ENCODE measurements around the gene NANS.
"Not testable (repeated sequence)": the region's sequence is repeated elsewhere in the genome, so short reads cannot be mapped to it uniquely, and the experiment has no call there.

The NANS gene

DNA sequence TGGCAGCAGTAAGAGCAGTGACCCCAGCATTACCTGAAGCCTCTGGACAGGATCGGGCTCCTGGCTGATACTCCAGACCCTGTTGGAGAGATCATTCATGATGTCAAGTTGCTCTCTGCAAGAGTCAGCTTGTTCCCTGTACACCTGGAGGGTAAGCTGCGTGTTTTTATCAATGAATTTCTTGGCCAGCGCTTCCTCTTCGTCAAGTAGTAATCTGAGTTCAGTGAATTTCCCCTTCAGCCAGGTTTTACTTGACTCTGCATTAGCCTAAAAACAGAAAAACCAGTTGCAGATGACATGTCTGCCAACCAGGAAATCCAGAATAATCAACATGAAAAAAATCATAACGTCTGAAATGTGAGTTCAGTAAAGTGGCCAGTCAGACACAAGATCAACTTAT is 43.4 kb downstream of the NANS start:
- in situ Hi-C loops (cut with HindIII; ENCODE audit: low sequenced_read_pairs): no loop called here

- in situ Hi-C loops (cut with HindIII; ENCODE audit: low sequenced_read_pairs): no loop called here
Measured at GRCh38 chr9:98100456-98100855, 43.9 kb downstream of the NANS start.

GRCh38 chr9:98101416-98101815 is 44.9 kb downstream of the NANS start:
- in situ Hi-C loops (cut with HindIII; ENCODE audit: low sequenced_read_pairs): no loop called here

DNA sequence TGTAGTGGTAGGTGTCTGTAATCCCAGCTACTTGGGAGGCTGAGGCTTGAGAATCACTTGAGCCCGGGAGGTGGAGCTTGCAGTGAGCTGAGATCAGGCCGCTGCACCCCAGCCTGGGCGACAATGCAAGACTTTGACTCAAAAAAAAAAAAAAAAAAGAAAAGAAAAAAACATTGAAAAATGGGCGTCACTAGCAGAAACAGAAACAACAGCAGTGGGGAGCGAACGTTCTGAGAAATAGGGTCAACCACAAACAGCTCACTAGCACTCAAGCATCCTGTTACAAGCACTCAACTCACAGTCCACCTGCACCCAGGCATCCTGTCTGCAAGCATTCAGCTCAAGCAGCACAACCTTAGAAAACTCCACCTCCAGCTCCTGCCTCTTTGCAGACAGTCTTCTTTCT is 45.3 kb downstream of the NANS start:
- in situ Hi-C loops (cut with HindIII; ENCODE audit: low sequenced_read_pairs): no loop called here

GRCh38 chr9:98104445-98104881 is 47.9 kb downstream of the NANS start:
- in situ Hi-C loops (cut with HindIII; ENCODE audit: low sequenced_read_pairs): no loop called here

GRCh38 chr9:98105006-98105405 is 48.5 kb downstream of the NANS start:
- in situ Hi-C loops (cut with HindIII; ENCODE audit: low sequenced_read_pairs): no loop called here

- in situ Hi-C loops (cut with HindIII; ENCODE audit: low sequenced_read_pairs): no loop called here
Measured at GRCh38 chr9:98107926-98108325, 51.4 kb downstream of the NANS start.

DNA sequence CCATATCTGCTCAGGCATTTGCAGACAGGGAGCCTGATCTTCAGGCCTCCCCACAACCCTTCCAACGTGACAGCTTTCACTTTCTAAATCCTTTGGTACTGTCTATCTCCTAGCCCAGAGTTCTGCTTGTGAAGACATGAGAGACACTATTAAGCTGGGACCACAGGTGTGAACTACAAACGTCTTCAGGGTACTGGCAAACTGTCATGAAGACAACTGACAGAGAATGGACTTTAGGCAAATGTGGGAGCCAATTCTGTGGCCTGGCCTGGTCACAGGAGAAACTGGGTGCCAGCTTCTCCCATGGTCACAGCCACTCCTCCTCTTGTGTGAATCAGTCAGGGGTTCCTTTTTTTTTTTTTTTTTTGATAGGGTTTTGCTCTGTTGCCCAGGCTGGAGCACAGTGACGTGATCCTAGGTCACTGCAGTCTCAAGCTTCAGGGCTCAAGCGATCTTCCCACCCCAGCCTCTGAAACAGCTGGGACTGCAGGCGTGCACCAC is 52.0 kb downstream of the NANS start:
- in situ Hi-C loops (cut with HindIII; ENCODE audit: low sequenced_read_pairs): no loop called here

- in situ Hi-C loops (cut with HindIII; ENCODE audit: low sequenced_read_pairs): no loop called here
Measured at GRCh38 chr9:98109052-98109451, 52.5 kb downstream of the NANS start.

DNA sequence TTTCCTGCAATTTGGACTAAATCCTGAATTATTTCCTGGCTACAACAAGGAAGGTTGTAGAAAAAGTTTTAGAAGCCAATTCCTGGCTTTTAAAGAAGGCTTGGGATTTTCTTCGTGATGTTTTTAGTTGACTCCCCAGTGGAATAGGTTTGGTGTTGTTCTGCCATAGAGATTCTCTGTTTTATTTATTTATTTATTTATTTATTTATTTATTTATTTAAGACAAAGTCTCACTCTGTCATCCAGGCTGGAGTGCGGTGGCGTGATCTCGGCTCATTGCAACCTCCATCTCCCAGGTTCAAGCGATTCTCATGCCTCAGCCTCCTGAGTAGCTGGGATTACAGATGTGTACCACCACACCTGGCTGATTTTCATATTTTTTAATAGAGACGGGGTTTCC is 60.6 kb downstream of the NANS start:
- in situ Hi-C loops (cut with HindIII; ENCODE audit: low sequenced_read_pairs): not testable (repeated sequence)

- in situ Hi-C loops (cut with HindIII; ENCODE audit: low sequenced_read_pairs): no loop called here
Measured at GRCh38 chr9:98117984-98118639, 61.6 kb downstream of the NANS start.

- in situ Hi-C loops (cut with HindIII; ENCODE audit: low sequenced_read_pairs): no loop called here
Measured at GRCh38 chr9:98118640-98119601, 62.4 kb downstream of the NANS start, which contains the start of gene TRIM14. Gene TRIM14, minus strand, starts transcription at chr9:98119222. Its CDS starts 34 bp downstream, at chr9:98119188.

GRCh38 chr9:98120476-98120875 is 63.9 kb downstream of the NANS start:
- in situ Hi-C loops (cut with HindIII; ENCODE audit: low sequenced_read_pairs): no loop called here

DNA sequence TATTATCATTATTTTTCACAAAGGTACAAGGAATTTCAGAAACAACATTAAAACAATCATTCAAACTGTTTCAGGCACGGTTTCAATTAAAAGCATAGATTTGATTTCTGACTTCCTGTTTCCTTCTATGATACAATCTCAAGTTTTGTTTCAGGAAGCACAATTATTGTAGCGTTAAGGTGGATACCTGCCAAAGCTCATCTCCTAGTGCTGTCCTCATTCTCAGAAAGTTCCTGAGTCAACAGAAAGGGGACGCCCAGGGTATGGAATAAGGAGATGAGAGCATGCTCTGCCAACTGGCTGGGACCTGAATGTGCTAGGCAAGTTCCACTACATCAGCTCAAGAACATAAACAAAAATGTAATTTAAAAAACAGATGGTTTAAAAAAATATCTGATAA is 64.5 kb downstream of the NANS start:
- in situ Hi-C loops (cut with HindIII; ENCODE audit: low sequenced_read_pairs): no loop called here

DNA sequence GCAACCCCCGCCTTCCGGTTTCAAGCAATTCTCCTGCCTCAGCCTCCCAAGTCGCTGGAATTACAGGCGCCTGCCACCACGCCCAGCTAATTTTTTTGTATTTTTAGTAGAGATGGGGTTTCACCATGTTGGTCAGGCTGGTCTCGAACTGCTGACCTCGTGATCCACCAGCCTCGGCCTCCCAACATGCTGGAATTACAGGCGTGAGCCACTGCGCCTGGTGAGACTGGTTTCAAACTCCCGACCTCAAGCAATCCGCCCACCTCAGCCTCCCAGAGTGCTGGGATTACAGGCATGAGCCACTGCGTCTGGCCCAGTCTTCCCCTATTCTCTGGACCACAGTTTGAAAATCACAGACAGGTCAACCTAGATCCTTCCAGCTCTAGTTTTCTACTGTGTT is 67.6 kb downstream of the NANS start:
- in situ Hi-C loops (cut with HindIII; ENCODE audit: low sequenced_read_pairs): not testable (repeated sequence)

DNA sequence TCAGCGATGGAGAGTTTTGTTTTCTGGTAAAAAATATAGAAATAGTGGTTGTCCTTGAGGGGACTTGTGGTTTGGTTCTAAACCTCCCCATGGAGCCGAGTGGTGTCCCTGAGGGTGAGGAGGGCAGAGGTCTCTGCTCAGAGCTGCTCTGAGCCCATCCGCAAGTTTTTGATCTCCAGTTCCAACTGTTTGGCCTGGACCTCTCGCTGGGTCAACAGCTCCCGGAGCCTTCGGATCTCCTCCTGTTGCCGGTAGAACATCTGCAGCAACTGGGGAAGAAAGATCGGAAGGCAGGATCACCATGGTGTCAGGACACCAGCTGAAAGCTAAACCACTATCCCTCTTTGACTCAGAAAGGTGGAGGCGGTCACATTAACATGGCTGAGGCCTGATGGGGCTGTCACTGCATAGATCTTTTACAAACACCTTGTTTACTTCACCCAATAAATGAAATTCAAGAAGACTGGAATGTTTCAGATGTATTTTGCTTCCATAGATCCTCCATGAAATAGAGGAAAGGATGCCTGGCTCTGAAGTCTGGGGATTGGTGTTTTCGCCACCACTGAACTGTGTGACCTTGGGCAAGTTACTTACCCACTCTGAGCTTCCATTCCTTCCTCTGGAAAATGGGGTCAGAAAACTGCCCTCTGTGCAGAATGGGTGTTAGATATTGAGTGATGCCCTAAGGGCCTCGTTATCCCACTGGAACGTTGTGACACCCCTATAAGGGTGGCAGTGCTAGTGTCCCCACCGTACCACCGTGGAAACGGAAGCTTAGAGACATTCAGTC is 68.3 kb downstream of the NANS start:
- in situ Hi-C loops (cut with HindIII; ENCODE audit: low sequenced_read_pairs): no loop called here

DNA sequence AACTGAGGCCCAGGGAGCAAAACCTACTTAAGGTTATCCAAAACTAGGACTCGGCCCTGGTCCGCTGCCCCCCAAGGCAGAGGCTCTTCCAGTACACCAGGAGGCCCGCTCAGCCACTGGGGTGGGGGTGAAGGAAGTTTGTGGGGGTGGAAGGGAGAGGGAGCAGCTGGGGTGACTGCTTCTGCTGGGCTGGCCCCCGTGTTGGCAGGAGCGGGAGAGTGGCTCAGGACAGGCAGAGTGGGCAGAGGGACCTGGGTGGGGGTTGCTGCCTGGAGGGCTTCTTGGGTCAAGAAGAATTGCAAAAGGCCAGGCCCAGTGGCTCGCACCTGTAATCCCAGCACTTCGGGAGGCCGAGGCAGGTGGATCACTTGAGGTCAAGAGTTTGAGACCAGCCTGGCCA is 70.7 kb downstream of the NANS start:
- in situ Hi-C loops (cut with HindIII; ENCODE audit: low sequenced_read_pairs): no loop called here

DNA sequence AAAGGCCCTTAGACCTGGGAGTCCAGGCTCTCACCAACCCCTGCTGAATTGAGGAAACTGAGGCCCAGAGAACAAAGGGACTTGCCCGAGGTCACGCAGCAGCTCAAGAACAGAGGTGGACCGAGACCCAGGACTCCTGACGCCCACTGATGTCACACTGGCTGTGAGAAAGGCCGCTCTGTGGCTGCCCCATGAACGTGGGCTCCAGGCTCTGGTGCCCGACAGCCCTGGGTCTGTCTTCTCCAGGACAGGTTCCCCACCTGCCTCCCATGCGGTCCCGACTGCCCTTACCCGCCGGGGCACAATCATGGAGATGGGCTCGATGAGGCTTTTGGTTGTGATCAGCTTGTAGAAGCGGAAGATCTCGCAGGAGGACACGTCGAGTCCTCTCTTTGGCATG is 71.8 kb downstream of the NANS start:
- in situ Hi-C loops (cut with HindIII; ENCODE audit: low sequenced_read_pairs): no loop called here

DNA sequence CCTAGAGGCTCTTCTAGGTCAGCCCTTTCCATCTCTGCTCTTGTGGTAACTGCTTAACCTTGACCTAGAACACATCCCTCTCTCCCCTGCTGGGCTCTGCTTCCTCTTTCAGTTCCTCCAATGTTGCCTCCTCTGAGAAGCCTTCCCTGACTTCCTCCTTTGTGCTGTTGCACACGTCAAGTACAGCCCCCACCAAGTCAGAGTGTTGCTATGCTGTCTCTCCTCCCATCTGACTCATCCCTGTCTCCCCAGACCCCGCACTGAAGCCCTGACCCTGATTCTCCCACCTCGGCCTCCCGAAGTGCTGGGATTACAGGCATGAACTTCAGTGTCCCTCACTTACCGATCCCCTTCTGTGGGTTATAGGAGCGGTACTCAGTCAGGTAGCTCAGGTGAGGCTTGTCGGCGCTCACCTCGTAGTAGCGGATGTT is 72.9 kb downstream of the NANS start:
- in situ Hi-C loops (cut with HindIII; ENCODE audit: low sequenced_read_pairs): no loop called here

DNA sequence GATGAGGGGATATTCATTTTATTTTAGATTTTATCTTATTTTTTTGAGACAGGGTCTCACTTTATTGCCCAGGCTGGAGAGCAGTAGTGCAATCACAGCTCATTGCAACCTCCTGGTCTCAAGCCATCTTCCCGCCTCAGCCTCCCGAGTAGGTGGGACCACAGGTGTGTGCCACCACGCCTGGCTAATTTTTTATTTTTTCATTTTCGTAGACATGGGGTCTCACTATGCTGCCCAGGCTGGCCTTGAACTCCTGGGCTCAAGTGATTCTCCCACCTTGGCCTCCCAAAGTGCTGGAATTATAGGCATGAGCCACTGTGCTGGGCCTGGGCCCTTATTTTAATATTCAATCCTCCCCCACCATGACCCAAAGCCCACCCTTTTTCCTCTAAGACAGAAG is 73.5 kb downstream of the NANS start:
- in situ Hi-C loops (cut with HindIII; ENCODE audit: low sequenced_read_pairs): not testable (repeated sequence)

Measured in DLD1 (cell line).